Effector memory CD4-positive, alpha-beta T cell (primary cell): Measurements from ENCODE around the gene TMEM201.

Experiments
- DNase-seq, 3 donors: peaks; one replicate each; pipeline ENCODE4 v3.0.0-alpha.2; 2020
- H3K27ac ChIP-seq: 2 replicates; pipeline ENCODE4 v1.7.0; 2013; ENCODE audit warnings: mild to moderate bottlenecking, low read length, moderate library complexity; ENCODE audit not compliant: insufficient read depth, poor library complexity, severe bottlenecking
- H3K27me3 ChIP-seq: replicated peaks from 2 replicates; pipeline ENCODE4 v1.7.0; 2013; ENCODE audit warnings: mild to moderate bottlenecking, low read length; ENCODE audit not compliant: insufficient read depth, control insufficient read depth, poor library complexity, severe bottlenecking
- H3K36me3 ChIP-seq: 2 replicates; pipeline ENCODE4 v1.7.0; 2013; ENCODE audit warnings: mild to moderate bottlenecking, low read length, moderate library complexity; ENCODE audit not compliant: control insufficient read depth, insufficient read depth
- H3K4me1 ChIP-seq: 2 replicates; pipeline ENCODE4 v1.7.0; 2013; ENCODE audit warnings: low read length, mild to moderate bottlenecking; ENCODE audit not compliant: control insufficient read depth, insufficient read depth, poor library complexity, severe bottlenecking
- H3K4me3 ChIP-seq: 2 replicates; pipeline ENCODE4 v1.7.0; 2013; ENCODE audit warnings: low read length, low read depth, mild to moderate bottlenecking; ENCODE audit not compliant: insufficient read depth, poor library complexity, severe bottlenecking
- H3K9me3 ChIP-seq: 2 replicates; pipeline ENCODE4 v1.7.0; 2013; ENCODE audit warnings: mild to moderate bottlenecking, low read length, moderate library complexity; ENCODE audit not compliant: control insufficient read depth

Gene TMEM201

DNA sequence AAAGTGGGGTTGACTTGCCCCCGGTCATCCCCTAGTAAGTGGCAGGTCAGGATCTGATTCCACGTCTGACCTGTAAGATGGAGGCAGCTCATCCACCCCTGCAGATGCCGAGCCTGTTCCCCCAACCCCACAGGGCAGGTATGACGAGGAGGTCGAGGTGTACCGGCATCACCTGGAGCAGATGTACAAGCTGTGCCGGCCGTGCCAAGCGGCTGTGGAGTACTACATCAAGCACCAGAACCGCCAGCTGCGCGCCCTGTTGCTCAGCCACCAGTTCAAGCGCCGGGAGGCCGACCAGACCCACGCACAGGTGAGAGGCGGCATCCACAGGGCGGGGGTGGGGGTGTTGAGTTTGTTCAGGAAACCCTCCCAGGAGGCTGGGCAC lies 9.6 kb downstream of the TMEM201 start:
- Histone ChIP-seq H3K4me3 (no peak overlapping the region), H3K4me1 (peaks cover 3% of the 10 kb centered on the region), H3K27me3 (no peaks in the 10 kb centered on the region), H3K27ac (no peak overlapping the region), H3K36me3 (peaks cover 24% of the 10 kb centered on the region), H3K9me3 (no peaks in the 10 kb centered on the region)
- no peak for DNase-seq

DNA sequence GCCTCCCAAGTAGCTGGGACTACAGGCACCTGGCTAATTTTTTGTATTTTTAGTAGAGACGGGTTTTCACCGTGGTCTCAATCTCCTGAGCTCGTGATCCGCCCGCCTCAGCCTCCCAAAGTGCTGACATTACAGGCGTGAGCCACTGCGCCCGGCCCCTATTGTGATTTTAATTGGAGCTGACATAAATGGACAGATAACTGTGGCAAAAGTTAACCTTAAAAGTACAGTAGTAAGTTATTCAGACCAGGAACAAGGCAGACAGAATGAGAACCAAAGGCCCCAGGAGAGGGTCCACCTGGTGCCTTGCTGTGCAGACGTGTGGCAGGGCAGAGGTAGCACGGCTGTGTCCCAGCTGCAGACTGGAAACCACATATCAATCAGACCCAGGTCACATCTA lies 11.0 kb downstream of the TMEM201 start:
- DNase-seq: no peak
- no peaks in the 10 kb centered on the region for H3K27me3 ChIP-seq
- H3K4me3 ChIP-seq: no peak overlapping the region
- no peaks in the 10 kb centered on the region for H3K4me1 ChIP-seq
- H3K36me3 ChIP-seq: peaks cover 24% of the 10 kb centered on the region
- H3K27ac ChIP-seq: no peak overlapping the region
- no peaks in the 10 kb centered on the region for H3K9me3 ChIP-seq

DNA sequence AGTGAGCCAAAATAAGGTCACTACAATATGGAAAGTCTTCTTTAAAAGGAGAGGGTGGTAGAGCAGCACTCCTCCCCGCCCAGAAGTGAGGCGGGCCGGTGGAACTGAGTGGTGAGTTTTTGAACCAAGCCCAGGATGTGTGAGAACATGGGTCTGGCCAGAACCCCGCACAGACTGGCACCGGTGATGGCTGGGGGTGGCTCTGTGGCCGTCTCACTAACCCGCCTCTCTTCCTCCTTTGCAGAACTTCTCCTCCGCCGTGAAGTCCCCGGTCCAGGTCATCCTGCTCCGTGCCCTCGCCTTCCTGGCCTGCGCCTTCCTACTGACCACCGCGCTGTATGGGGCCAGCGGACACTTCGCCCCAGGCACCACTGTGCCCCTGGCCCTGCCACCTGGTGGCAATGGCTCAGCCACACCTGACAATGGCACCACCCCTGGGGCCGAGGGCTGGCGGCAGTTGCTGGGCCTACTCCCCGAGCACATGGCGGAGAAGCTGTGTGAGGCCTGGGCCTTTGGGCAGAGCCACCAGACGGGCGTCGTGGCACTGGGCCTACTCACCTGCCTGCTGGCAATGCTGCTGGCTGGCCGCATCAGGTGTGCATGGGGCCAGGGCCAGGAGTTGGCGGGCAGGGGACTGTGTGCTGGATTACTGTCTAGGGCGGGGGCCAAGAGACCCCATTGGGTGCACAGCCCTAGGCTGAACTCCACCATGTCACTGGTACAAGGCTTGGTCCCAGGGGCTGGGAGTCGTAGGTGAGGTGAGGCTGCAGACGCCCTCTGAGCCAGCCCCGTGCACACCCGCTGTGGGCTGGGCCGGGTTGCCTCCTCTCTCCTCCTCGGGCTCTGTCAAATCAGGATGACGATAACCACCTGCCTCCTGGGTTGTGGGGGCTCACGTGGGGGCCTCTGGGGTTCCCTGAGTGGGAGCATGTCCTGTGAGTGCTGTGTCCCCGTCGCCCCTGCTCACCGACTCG lies 12.4 kb downstream of the TMEM201 start:
- H3K36me3 ChIP-seq: peaks cover 24% of the 10 kb centered on the region
- no peak overlapping the region for H3K27ac ChIP-seq
- H3K4me1 ChIP-seq: no peaks in the 10 kb centered on the region
- no peaks in the 10 kb centered on the region for H3K27me3 ChIP-seq
- no peak overlapping the region for H3K4me3 ChIP-seq
- no peak for DNase-seq
- H3K9me3 ChIP-seq: no peaks in the 10 kb centered on the region

DNA sequence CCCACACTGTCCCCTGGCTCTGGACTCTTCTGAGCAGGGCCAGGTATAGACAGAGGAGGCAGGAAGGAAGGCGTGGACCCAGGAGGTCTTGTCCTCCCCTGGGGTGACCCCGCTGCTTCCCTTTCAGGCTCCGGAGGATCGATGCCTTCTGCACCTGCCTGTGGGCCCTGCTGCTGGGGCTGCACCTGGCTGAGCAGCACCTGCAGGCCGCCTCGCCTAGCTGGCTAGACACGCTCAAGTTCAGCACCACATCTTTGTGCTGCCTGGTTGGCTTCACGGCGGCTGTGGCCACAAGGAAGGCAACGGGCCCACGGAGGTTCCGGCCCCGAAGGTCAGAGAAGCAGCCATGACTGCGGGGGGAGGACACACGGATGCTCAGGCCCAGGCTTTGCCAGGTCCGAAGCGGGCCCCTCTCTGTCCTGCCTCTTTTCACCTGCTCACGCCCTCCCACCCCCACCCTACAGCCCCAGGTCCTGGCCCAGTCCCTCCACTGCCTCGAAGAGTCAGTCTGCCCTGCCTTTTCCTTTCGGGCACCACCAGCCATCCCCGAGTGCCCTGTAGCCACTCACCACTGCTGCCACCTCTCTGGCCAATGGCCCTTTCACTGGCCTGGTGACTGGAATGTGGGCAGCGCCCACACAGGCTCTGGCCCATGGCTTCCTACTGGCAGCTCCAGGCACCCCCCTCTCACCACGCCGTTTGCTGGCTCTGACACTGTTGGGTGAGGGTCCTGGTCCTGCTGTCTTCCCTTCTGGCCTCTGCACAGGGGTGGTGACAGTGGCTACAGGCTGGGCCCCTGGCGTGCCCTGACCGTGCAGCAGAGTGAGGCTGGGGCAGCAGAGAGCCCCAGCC lies 13.5 kb downstream of the TMEM201 start:
- Histone ChIP-seq H3K27me3 (no peaks in the 10 kb centered on the region), H3K4me1 (no peaks in the 10 kb centered on the region), H3K4me3 (no peak overlapping the region), H3K27ac (no peak overlapping the region), H3K36me3 (peaks cover 23% of the 10 kb centered on the region), H3K9me3 (no peaks in the 10 kb centered on the region)
- DNase-seq: no peak

DNA sequence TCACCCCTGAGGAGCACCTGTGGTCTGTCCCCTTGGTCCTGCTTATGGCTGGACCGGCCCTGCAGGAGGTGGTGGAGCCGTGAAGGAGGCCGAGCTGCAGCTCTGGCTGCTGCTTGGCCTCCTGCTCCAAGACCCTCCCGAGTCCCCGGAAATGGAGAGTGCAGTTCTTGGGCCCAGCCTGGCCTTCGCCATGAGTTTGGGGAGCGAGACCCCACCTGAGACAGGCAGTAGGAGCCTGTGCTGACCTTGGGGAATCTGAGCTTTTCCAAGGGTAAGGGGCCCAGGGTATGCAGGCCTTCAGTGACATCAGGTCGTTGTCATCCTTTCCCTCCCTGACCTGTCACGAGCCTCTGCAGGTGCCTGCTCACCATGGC lies 14.1 kb downstream of the TMEM201 start:
- DNase-seq: no peak
- H3K27ac ChIP-seq: no peak overlapping the region
- no peaks in the 10 kb centered on the region for H3K4me1 ChIP-seq
- H3K27me3 ChIP-seq: no peaks in the 10 kb centered on the region
- no peak overlapping the region for H3K4me3 ChIP-seq
- peaks cover 17% of the 10 kb centered on the region for H3K36me3 ChIP-seq
- no peaks in the 10 kb centered on the region for H3K9me3 ChIP-seq

DNA sequence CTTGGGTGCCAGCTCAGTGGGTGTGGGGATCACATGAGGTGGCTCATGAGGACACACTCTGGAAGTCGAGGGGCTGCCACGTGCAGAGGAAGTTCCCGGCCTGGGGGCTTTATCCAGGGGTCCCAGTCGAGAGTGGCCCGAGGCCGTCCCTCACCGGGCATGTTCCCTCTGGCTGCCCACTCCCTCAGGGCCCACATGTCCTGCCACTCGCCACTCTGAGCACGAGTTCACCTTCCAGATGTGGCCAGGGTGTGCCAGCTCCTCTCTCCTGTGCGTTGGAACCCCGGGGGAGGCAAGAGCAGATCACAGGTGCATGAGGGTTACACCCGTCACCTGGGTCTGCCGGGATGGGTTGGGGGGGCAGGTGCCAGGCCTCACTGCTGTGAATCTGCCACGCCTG lies 14.6 kb downstream of the TMEM201 start:
- H3K27ac ChIP-seq: no peak overlapping the region
- H3K9me3 ChIP-seq: no peaks in the 10 kb centered on the region
- no peaks in the 10 kb centered on the region for H3K4me1 ChIP-seq
- H3K36me3 ChIP-seq: peaks cover 12% of the 10 kb centered on the region
- DNase-seq: no peak
- H3K4me3 ChIP-seq: no peak overlapping the region
- H3K27me3 ChIP-seq: no peaks in the 10 kb centered on the region

DNA sequence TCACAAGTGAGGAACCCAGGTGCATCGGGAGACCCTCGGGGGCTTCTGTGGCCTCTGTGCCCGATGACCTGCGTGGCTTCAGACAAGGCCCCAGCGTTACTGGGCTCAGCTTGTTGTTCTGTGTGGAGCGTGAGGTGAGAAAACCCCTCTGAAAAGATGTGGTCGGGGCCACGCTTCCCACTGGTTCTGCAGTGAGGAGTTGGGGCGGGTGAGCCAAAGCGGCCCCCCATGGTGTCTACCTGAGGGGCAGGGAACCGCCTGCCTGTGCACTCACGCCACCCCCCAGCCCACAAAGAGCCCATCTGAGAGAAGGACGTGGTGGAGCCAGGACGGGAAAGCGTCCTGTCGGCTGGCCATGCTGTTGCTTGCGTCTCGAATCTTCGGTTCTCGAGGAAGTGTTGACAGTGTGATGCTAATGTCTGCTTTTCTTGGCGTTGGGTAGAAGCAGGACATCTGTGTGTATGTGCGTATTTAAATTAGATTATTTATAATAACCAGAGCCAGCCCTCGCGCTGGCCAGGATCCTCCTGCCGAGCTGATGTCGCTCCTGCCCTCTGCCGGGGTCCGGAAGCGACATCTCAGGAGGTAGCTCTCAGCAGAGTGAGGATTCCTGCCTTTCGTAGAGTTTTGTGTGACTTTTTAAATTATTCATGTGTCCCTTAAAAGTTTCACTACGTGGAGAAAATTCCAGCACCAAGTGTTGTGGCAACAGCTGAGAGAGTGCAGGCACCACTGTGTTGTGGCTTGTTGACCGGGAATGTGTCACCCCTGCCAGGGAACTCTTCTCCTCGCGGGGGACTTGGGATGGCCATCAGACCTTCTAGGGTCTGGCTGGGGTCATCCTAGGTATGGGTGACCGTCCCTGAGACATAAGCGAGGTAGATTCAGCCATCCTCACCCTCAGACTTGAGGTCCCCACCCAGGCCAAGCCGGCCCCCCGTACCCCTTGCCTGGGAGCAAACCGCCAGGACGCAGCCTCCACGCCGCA lies 15.3 kb downstream of the TMEM201 start:
- H3K4me1 ChIP-seq: no peaks in the 10 kb centered on the region
- H3K27me3 ChIP-seq: no peaks in the 10 kb centered on the region
- DNase-seq: no peak
- no peak overlapping the region for H3K27ac ChIP-seq
- no peak overlapping the region for H3K4me3 ChIP-seq
- H3K36me3 ChIP-seq: peaks cover 12% of the 10 kb centered on the region
- H3K9me3 ChIP-seq: no peaks in the 10 kb centered on the region

DNA sequence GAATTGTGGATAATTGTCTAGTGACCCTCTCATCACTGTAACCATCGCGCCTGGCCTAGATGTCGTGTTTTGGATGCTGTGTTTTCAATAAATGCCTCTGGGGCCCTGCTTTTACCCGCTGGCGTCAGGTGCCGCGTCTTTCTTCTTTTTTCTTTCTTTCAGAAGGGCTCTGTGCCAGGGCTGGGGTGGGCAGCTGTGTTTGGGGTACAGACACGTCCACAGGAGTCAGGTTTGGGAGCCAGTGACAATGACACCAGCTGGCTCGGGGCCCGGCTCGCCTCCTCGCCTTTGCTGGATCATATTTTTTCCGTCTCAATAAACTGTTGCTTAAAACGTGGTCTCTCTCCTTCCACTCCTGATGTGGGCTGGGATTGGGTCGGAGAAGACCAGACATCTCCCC lies 16.1 kb downstream of the TMEM201 start:
- peaks cover 12% of the 10 kb centered on the region for H3K36me3 ChIP-seq
- no peak overlapping the region for H3K27ac ChIP-seq
- no peak for DNase-seq

DNA sequence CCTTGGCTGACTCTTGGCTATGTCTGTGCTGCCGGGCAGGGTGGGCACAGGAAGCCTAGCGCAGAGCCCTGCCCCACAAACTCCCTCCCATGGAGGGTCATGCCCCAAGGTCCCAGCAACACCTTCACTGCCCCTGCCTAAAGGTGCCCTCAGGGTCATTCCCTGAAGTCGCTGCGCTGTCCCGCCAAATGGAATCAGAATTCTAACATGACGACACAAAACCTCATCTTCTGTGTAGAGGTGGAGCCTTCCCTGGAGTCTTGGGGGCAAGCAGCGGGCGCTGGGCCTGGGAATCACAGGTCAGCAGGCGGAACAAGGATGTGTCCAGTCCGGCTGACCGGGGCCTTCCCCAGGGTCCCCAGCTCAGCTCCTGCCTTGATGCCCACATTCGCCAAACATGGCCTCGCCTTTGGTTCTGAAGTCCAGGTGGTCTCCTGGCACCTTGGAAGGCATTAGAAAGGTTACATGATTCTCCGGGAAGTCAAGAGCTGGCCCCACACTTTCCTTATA lies 17.3 kb downstream of the TMEM201 start:
- Histone ChIP-seq H3K4me3 (no peak overlapping the region), H3K27me3 (no peaks in the 10 kb centered on the region), H3K4me1 (no peaks in the 10 kb centered on the region), H3K27ac (no peak overlapping the region), H3K36me3 (peaks cover 9% of the 10 kb centered on the region), H3K9me3 (no peaks in the 10 kb centered on the region)
- DNase-seq: no peak

More for the DNA sequence above, 16.1 kb downstream of the TMEM201 start:
- Histone ChIP-seq H3K4me1 (no peaks in the 10 kb centered on the region), H3K27me3 (no peaks in the 10 kb centered on the region), H3K4me3 (no peak overlapping the region), H3K9me3 (no peaks in the 10 kb centered on the region)
